Ovary (tissue), 9 donors: ENCODE data around the gene ZNRF4. TPM values are rescaled to one million over a fixed set of nuclear protein-coding genes. Genes with fewer than 3 reads are reported as not detected.
"Not testable (repeated sequence)": the region's sequence is repeated elsewhere in the genome, so short reads cannot be mapped to it uniquely, and the experiment has no call there.

Experiments used
- DNase-seq, 5 donors: peaks; one replicate each; pipeline ENCODE4 v3.0.0-alpha.2; 2019 to 2020
- H3K27ac ChIP-seq, 2 donors: fragments of 200-600 bp; one replicate each; pipeline versions ENCODE4 v1.5.1 to v1.8.0; 2019 to 2022
- H3K27me3 ChIP-seq: fragments of 200-600 bp; one replicate; pipeline ENCODE4 v1.8.0; 2022
- H3K36me3 ChIP-seq: fragments of 200-600 bp; sonication (generic); one replicate; pipeline ENCODE4 v1.5.1; 2019
- H3K4me1 ChIP-seq: one replicate; pipeline ENCODE4 v1.8.1; 2013; ENCODE audit warnings: mild to moderate bottlenecking, moderate library complexity; ENCODE audit not compliant: insufficient read depth
- H3K4me3 ChIP-seq: fragments of 200-600 bp; sonication (generic); one replicate; pipeline ENCODE4 v1.5.1; 2017
- H3K9me3 ChIP-seq, 2 donors: fragments of 200-600 bp in 1 of 2; sonication (generic) in 1 of 2; one replicate each; pipeline versions ENCODE4 v1.5.1 to v1.8.1; 2013 to 2019; ENCODE audit warnings: mild to moderate bottlenecking in 1 of 2, moderate library complexity in 1 of 2
- CTCF ChIP-seq, 3 donors: fragments of 450-650 bp in 2 of 3; fragments of 200-600 bp in 1 of 3; IDR thresholded peaks; one replicate each; pipeline versions ENCODE4 v1.5.1 to v1.8.0; 2016 to 2022; ENCODE audit warnings: antibody characterized with exemption in 3 of 3, mild to moderate bottlenecking in 1 of 3
- EP300 ChIP-seq: sonication (generic); formaldehyde crosslinking; IDR thresholded peaks from one replicate; pipeline ENCODE4 v1.6.1; 2017; ENCODE audit warnings: antibody characterized with exemption
- POLR2A ChIP-seq: fragments of 450-650 bp; IDR thresholded peaks from one replicate; pipeline ENCODE4 v1.6.1; 2017; ENCODE audit warnings: antibody characterized with exemption, mild to moderate bottlenecking, moderate library complexity
- WGBS, 3 donors: extraction: QIAGEN DNeasy Blood & Tissue Kit in 1 of 3; methylation state at CpG; one replicate each; pipeline versions ENCODE4 v1.1.5 to v1.1.7; 2013 to 2017; 5-methylcytosine and 5-hydroxymethylcytosine counted together
- intact Hi-C, 4 donors: fragments of 100-400 bp; cut with DNase I; formaldehyde crosslinking; loops; one replicate each; pipeline versions ENCODE4 v1.11.0 to v1.15.1; 2022 to 2023
- polyA plus RNA-seq, 2 donors: library from polyadenylated mRNA; stranded (reverse); fragments of 200-250 nt in 1 of 2; fragments of 350-450 nt in 1 of 2; fragmentation: Illumina TruSeq in 1 of 2; extraction: RNeasy Lipid Tissue Mini Kit (QIAGEN cat#74804) in 1 of 2; gene quantifications; one replicate each; pipeline ENCODE4 v1.2.3, GENCODE V29; 2013 to 2014
- total RNA-seq, 7 donors: library from RNA; depleted of rRNA in 2 of 7; stranded (reverse); fragments of >200 nt in 2 of 7; fragmentation: NEBNext Ultra II Directional in 3 of 7; extraction: Animal tissue kit (Norgen Biotek cat#: 25700) in 3 of 7; gene quantifications; one replicate each; pipeline versions ENCODE4 v1.1.0 to v1.2.4, GENCODE V29; 2016 to 2023
- donor health status: DM: no; HTN: no; CAD: no; lungs with moderate emphysema.
- donor health status: DM: no; HTN: no; CAD: no.
- donor health status: Bipolar disorder and iron deficiency.
- donor health status: DM: yes; HTN: yes; CAD: no.
- donor health status: DM: no; HTN: no; CAD: no.
- donor health status: DM: yes; HTN: yes; CAD: no.

Gene ZNRF4
- total and polyA plus RNA-seq, 9 donors, result not detected

- no peak for TF ChIP-seq POLR2A
These were observed 20.8 kb upstream of the ZNRF4 start for GRCh38 chr19:5434351-5434917.

GRCh38 chr19:5434970-5435641, 20.1 kb upstream of the ZNRF4 start:
- no peaks in the 10 kb centered on the region for H3K4me1 ChIP-seq
- no peak for DNase-seq
- no peaks in the 10 kb centered on the region for H3K9me3 ChIP-seq
- intact Hi-C loops, result no loop called here
- no peak overlapping the region for H3K4me3 ChIP-seq
- 31 to 43% (median 33%) methylated on average over 9 of the region's 9 CpGs for WGBS, 3 donors
- H3K36me3 ChIP-seq, result no peaks in the 10 kb centered on the region
- H3K27ac ChIP-seq, result no peak overlapping the region
- no peak for TF ChIP-seq CTCF (IDR thresholded peaks at IDR 0.05)
- no peaks in the 10 kb centered on the region for H3K27me3 ChIP-seq

More at GRCh38 chr19:5434351-5434917, 20.8 kb upstream of the ZNRF4 start:
- WGBS, 3 donors, result 29 to 39% (median 37%) methylated on average over 6 of the region's 6 CpGs
- H3K27me3 ChIP-seq, result no peaks in the 10 kb centered on the region
- H3K4me3 ChIP-seq, result no peak overlapping the region
- no peak overlapping the region for H3K27ac ChIP-seq
- H3K9me3 ChIP-seq, result no peaks in the 10 kb centered on the region
- H3K36me3 ChIP-seq, result no peaks in the 10 kb centered on the region
- H3K4me1 ChIP-seq, result no peaks in the 10 kb centered on the region
- intact Hi-C loops, result no loop called here
- DNase-seq, result no peak

GRCh38 chr19:5435642-5436017, 19.6 kb upstream of the ZNRF4 start:
- Histone ChIP-seq H3K27me3 (no peaks in the 10 kb centered on the region), H3K9me3 (no peaks in the 10 kb centered on the region), H3K36me3 (no peaks in the 10 kb centered on the region), H3K4me1 (no peaks in the 10 kb centered on the region), H3K27ac (no peak overlapping the region), H3K4me3 (no peak overlapping the region)
- TF ChIP-seq CTCF (IDR thresholded peaks at IDR 0.05) (no peak), POLR2A (no peak), EP300 (no peak)
- 70 to 76% (median 73%) methylated on average over 7 of the region's 7 CpGs for WGBS, 3 donors
- no peak for DNase-seq
- intact Hi-C loops, result no loop called here

- no peak for TF ChIP-seq EP300
- TF ChIP-seq POLR2A, result no peak
- no peak for TF ChIP-seq CTCF (IDR thresholded peaks at IDR 0.05)
- H3K4me3 ChIP-seq, result no peak overlapping the region
- H3K27me3 ChIP-seq, result no peaks in the 10 kb centered on the region
- intact Hi-C loops, result no loop called here
- no peaks in the 10 kb centered on the region for H3K4me1 ChIP-seq
- H3K9me3 ChIP-seq, result no peaks in the 10 kb centered on the region
- DNase-seq, result peak in 2 of 5 donors; percentile 36 to 40
- no peak overlapping the region for H3K27ac ChIP-seq
- 0 to 1% (median 1%) methylated on average over 26 to 41 of the region's 41 CpGs for WGBS, 3 donors
- no peaks in the 10 kb centered on the region for H3K36me3 ChIP-seq
These were observed 18.9 kb upstream of the ZNRF4 start for GRCh38 chr19:5436106-5436947.

GRCh38 chr19:5436948-5437306, 18.3 kb upstream of the ZNRF4 start:
- H3K4me1 ChIP-seq, result no peaks in the 10 kb centered on the region
- H3K36me3 ChIP-seq, result no peaks in the 10 kb centered on the region
- H3K27ac ChIP-seq, result no peak overlapping the region
- no peak overlapping the region for H3K4me3 ChIP-seq
- H3K9me3 ChIP-seq, result no peaks in the 10 kb centered on the region
- no peaks in the 10 kb centered on the region for H3K27me3 ChIP-seq
- intact Hi-C loops, result no loop called here
- DNase-seq, result no peak
- TF ChIP-seq CTCF (IDR thresholded peaks at IDR 0.05) (no peak), EP300 (no peak)
- 3 to 4% (median 4%) methylated on average over 12 to 15 of the region's 15 CpGs for WGBS, 3 donors

- 80 to 85% (median 84%) methylated on average over 8 of the region's 8 CpGs for WGBS, 3 donors
- H3K4me3 ChIP-seq, H3K36me3 ChIP-seq, H3K27me3 ChIP-seq, intact Hi-C loops, DNase-seq, H3K27ac ChIP-seq, H3K9me3 ChIP-seq, H3K4me1 ChIP-seq: not testable (repeated sequence)
These were observed 16.5 kb upstream of the ZNRF4 start for GRCh38 chr19:5438756-5439155.
